Stimulated activated CD4-positive, alpha-beta T cell treated with anti-CD3 and anti-CD28 coated beads, Interleukin-4, amount 100 ng/mL, for 48 hours (primary cell): ENCODE data around the gene LMF1.
"Not testable (repeated sequence)": the region's sequence is repeated elsewhere in the genome, so short reads cannot be mapped to it uniquely, and the experiment has no call there.

ENCODE experiments used
- DNase-seq, 2 donors: peaks; one replicate each; pipeline ENCODE4 v3.0.0-alpha.2; 2020; ENCODE audit warnings: low read depth in 2 of 2

The LMF1 gene

GRCh38 chr16:948767-949166, 22.0 kb downstream of the LMF1 start:
- DNase-seq = not testable (repeated sequence)

GRCh38 chr16:947922-948303, 22.9 kb downstream of the LMF1 start:
- DNase-seq = not testable (repeated sequence)

- no peak for DNase-seq
Measured at GRCh38 chr16:947255-947921, 23.4 kb downstream of the LMF1 start.

GRCh38 chr16:946048-946395, 24.8 kb downstream of the LMF1 start:
- DNase-seq = no peak

GRCh38 chr16:945271-946047, 25.3 kb downstream of the LMF1 start:
- no peak for DNase-seq

GRCh38 chr16:943971-944370, 26.8 kb downstream of the LMF1 start:
- no peak for DNase-seq

GRCh38 chr16:942436-943060, 28.2 kb downstream of the LMF1 start:
- DNase-seq = no peak

- DNase-seq = no peak
Measured at GRCh38 chr16:939941-940340, 30.8 kb downstream of the LMF1 start.

- DNase-seq = no peak
Measured at GRCh38 chr16:939311-939710, 31.5 kb downstream of the LMF1 start.

- DNase-seq = no peak
Measured at GRCh38 chr16:938752-939151, 32.0 kb downstream of the LMF1 start.

GRCh38 chr16:938136-938535, 32.6 kb downstream of the LMF1 start:
- DNase-seq = no peak

- no peak for DNase-seq
Measured at GRCh38 chr16:937723-938122, 33.1 kb downstream of the LMF1 start.

- DNase-seq = no peak
Measured at GRCh38 chr16:937311-937710, 33.5 kb downstream of the LMF1 start.

- no peak for DNase-seq
Measured at GRCh38 chr16:935684-936083, 35.1 kb downstream of the LMF1 start.

- no peak for DNase-seq
Measured at GRCh38 chr16:934178-934577, 36.6 kb downstream of the LMF1 start.

GRCh38 chr16:933581-933980, 37.2 kb downstream of the LMF1 start:
- DNase-seq = no peak

- no peak for DNase-seq
Measured at GRCh38 chr16:932831-933330, 37.9 kb downstream of the LMF1 start.

- DNase-seq = no peak
Measured at GRCh38 chr16:931626-932500, 38.9 kb downstream of the LMF1 start.

- no peak for DNase-seq
Measured at GRCh38 chr16:931171-931570, 39.6 kb downstream of the LMF1 start.

- no peak for DNase-seq
Measured at GRCh38 chr16:930511-930910, 40.3 kb downstream of the LMF1 start.

- no peak for DNase-seq
Measured at GRCh38 chr16:930076-930475, 40.7 kb downstream of the LMF1 start.
